HG03558 (cell line): ENCODE results near the gene TSGA10.

Source experiments
- ATAC-seq: cut with Tn5 transposase; IDR thresholded peaks from one replicate; pipeline ENCODE4 v1.9.1; 2021; ENCODE audit warnings: moderate number of reproducible peaks; ENCODE audit not compliant: unreplicated experiment; ENCODE audit errors: extremely low read depth

TSGA10 gene

DNA sequence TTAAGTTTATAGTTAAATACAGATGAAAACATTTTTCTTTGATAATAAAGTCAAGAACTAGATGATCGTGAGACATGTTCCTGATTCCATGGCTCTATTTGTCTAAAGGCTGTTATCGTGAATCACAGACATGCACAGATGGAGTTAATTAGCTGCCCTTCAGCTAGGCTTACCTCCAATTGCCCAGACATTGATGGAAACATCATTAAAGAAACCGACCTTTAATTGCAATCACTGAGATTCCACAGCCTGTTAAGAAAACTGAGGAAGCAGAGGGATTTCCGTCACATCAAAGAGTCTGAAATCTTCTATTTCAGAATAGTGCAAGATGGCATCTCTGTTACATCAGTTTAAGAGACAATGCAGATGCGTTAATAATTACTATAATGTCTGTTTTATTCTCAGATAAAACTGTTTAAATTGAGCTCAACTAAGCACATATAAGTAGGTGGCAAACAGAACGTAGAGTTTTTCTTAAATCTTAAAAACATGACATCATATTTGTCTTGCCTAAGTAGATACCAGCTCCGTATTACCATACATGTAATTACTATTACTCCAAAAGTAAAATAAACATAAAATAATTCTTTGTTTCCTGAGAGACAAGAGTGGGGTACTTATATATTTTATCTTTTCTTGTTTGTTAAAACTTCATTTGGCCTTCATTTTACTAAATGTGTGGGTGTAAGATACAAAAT, 194.8 kb downstream of the TSGA10 start:
- ATAC-seq, result no peak

DNA sequence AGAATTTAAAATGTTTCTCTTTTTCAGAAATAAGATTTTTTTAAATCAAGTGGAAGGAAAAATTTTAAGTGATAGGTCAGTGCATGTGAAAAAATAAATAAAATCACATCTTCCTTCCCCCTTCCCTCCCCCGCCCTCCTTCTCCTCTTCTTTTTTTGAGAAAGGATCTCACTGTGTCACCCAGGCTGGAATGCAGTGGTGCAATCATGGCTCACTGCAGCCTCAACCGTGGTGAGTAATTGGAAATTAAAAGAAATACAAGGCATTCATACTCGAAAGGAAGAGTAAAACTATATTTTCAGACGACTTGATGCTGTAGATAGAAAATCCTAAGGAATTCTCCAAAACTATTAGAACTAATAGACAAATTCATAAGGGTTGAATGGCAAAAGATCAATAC, 201.8 kb downstream of the TSGA10 start:
- ATAC-seq, result no peak

DNA sequence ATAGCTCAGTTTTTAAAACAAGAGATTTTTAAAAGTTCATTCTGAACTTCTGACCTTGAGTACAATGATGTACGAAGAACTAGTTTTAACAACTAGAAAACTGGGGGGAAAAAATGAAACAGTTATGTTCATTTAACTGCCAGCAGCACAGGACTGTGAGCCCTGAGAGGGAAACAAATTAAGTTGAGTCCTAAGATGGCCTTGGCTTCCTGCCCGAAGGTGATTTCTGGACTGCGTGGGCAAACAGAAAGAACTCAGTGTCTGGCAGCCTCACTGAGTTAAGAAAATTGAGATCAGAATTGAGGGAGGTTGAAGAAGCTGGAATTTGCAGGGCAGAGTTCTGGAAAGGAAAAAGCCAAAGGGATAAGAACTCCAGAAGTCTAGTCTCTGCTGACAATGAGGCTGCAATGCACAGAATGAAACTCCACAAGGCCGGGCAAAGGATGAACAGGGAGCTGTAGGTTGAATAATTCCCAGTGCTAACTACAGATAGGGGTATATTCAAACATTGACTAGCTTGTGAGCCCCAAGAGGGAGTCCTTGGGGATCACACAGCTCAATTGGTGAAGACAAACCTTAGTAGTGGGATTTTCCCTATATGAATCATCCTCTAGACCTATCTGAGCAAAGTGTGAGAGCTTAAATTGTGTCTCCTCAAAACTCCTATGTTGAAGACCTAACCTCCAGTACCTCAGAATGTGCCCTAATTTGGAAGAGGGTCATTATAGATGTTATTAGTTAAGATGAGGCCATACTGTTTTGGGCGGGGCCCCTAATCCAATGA, 205.6 kb downstream of the TSGA10 start:
- no peak for ATAC-seq

DNA sequence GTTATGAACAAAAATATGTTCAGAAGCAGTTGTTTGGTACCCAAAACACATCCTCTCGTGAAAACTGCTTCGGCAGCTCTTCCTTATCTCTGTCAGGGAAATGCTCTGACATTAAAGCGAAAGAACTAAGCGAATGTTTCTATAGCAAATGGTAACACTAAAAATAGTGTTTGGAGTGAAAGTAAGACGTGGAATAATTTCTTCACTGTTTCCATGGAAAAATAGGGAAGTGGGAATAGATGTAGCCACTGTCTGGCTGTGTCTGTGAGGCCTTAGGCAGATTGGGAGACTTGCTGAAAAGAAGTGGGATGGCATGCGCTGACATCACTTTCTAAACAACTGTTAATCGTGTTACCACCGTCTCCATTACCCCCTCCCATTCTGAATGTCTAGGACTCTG, 207.2 kb downstream of the TSGA10 start:
- ATAC-seq, result no peak
